ENCODE results near the gene ENTPD6. TPM values are rescaled to one million over a fixed set of nuclear protein-coding genes. Genes with fewer than 3 reads are reported as not detected.
"Not testable (repeated sequence)": the region's sequence is repeated elsewhere in the genome, so short reads cannot be mapped to it uniquely, and the experiment has no call there.

Gene ENTPD6
- total and polyA plus RNA-seq, 4 donors = 25.5 to 111 (median 69.3) TPM

DNA sequence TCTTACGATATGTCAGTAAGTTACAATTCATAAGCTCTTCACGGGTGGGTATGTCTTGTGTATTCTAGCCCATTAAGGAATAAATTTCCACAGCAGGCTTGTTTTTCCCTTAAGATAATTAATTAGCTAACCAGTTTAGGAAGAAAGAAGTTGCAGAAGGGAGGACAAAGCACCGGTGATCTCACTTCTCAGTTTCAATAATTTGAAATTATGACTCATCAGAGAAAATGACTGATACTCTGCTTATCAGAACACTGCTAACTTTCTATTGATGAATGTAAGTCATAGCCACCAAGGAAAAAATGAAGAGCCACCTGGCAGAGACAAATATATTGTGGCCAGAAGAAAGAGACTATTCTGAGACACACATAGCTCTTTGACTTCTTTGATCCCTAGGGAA is 35.0 kb upstream of the ENTPD6 start:
- H3K4me1 ChIP-seq (ENCODE audit: control insufficient read depth in 1 of 2, insufficient read depth in 2 of 2, low read length in 2 of 2) = no peaks in the 10 kb centered on the region
- no peak overlapping the region for H3K27ac ChIP-seq (ENCODE audit: low read depth in 1 of 2, low read length in 2 of 2)
- H3K27me3 ChIP-seq (ENCODE audit: control insufficient read depth in 1 of 2, insufficient read depth in 2 of 2, low read length in 1 of 2) = peaks cover 0 to 1% of the 10 kb centered on the region in 2 donors
- H3K36me3 ChIP-seq (ENCODE audit: control insufficient read depth in 1 of 2, insufficient read depth in 2 of 2, low read length in 1 of 2) = no peaks in the 10 kb centered on the region
- peaks cover 2% of the 10 kb centered on the region for H3K9me3 ChIP-seq (ENCODE audit: control insufficient read depth, low read length)
- ATAC-seq (ENCODE audit: low FRiP score) = no peak
- no peak for DNase-seq
- H3K4me3 ChIP-seq (ENCODE audit: low read length in 2 of 2) = no peak overlapping the region
- intact Hi-C loops (cut with DNase I) = no loop called here
- WGBS, 2 donors = 70 to 76% methylated on average over 3 of the region's 3 CpGs

DNA sequence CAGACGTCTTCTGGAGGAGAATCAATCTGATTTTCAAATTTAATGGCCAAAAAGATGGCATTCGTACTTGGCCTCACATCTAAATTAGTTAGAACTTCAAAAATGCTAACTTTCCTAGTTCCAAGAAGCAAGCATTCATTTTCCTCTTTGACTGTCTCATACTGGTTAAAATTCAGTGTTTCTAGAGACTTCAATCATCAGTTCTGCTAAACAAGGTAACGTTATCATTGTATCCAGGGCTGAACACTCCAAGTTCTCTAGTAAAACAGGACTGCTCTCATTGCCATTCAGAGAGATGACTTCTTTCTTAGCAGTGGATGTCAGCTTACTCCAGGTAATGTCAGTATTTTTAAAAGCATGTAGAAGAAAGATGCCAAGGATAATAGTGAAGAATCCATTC is 34.6 kb upstream of the ENTPD6 start:
- no peak overlapping the region for H3K4me3 ChIP-seq (ENCODE audit: low read length in 2 of 2)
- no peak overlapping the region for H3K27ac ChIP-seq (ENCODE audit: low read depth in 1 of 2, low read length in 2 of 2)
- WGBS, 2 donors = 50 to 51% methylated on average over 3 of the region's 3 CpGs
- intact Hi-C loops (cut with DNase I) = no loop called here
- H3K4me1 ChIP-seq (ENCODE audit: control insufficient read depth in 1 of 2, insufficient read depth in 2 of 2, low read length in 2 of 2) = no peaks in the 10 kb centered on the region
- DNase-seq (no peak), ATAC-seq (ENCODE audit: low FRiP score) (no peak)
- H3K9me3 ChIP-seq (ENCODE audit: control insufficient read depth, low read length) = peaks cover 2% of the 10 kb centered on the region
- peaks cover 0 to 3% of the 10 kb centered on the region in 2 donors for H3K27me3 ChIP-seq (ENCODE audit: control insufficient read depth in 1 of 2, insufficient read depth in 2 of 2, low read length in 1 of 2)
- H3K36me3 ChIP-seq (ENCODE audit: control insufficient read depth in 1 of 2, insufficient read depth in 2 of 2, low read length in 1 of 2) = no peaks in the 10 kb centered on the region

DNA sequence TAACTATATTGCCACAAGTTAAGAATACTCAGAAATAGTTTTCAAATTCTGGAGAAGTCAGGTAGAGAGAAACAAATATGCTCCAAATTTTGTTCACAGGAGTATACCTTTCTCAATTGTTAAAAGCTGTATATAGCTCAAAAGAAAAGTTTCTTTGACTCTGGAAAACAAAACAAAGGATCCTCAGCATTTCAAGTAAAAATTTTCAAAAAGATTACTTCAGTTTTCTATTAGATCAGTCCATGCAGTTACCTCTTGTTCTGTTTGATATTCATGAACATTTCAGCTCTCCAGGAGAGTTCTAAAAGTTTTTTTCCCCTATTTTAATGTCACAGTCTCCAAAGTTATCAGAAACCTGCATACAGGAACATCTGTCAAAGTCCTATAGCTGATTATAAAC is 30.4 kb upstream of the ENTPD6 start:
- H3K27ac ChIP-seq (ENCODE audit: low read depth in 1 of 2, low read length in 2 of 2) = no peak overlapping the region
- no peak for DNase-seq
- ATAC-seq (ENCODE audit: low FRiP score) = no peak
- no peak overlapping the region for H3K4me3 ChIP-seq (ENCODE audit: low read length in 2 of 2)
- peaks cover 0 to 6% of the 10 kb centered on the region in 2 donors for H3K27me3 ChIP-seq (ENCODE audit: control insufficient read depth in 1 of 2, insufficient read depth in 2 of 2, low read length in 1 of 2)
- H3K9me3 ChIP-seq (ENCODE audit: control insufficient read depth, low read length) = peaks cover 2% of the 10 kb centered on the region
- intact Hi-C loops (cut with DNase I) = no loop called here
- no peaks in the 10 kb centered on the region for H3K4me1 ChIP-seq (ENCODE audit: control insufficient read depth in 1 of 2, insufficient read depth in 2 of 2, low read length in 2 of 2)
- no peaks in the 10 kb centered on the region for H3K36me3 ChIP-seq (ENCODE audit: control insufficient read depth in 1 of 2, insufficient read depth in 2 of 2, low read length in 1 of 2)

DNA sequence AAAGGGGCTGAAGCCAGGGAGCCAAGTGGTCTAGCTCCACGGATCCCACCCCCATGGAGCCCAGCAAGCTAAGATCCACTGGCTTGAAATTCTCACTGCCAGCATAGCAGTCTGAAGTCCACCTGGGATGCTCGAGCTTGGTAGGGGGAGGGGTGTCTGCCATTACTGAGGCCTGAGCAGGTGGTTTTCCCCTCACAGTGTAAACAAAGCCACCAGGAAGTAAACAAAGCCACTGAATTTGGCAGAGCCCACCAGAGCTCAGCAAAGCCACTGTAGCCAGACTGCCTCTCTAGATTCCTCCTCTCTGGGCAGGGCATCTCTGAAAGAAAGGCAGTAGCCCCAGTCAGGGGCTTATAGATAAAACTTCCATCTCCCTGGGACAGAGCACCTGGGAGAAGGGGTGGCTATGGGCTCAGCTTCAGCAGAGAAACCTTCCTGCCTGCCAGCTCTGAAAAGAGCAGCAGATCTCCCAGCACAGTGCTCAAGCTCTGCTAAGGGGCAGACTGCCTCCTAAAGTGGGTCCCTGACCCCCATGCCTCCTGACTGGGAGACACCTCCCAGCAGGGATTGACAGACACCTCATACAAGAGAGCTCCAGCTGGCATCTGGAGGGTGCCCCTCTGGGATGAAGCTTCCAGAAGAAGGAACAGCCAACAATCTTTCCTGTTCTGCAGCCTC is 29.3 kb upstream of the ENTPD6 start:
- intact Hi-C loops (cut with DNase I); H3K27me3 ChIP-seq (ENCODE audit: control insufficient read depth in 1 of 2, insufficient read depth in 2 of 2, low read length in 1 of 2); H3K36me3 ChIP-seq (ENCODE audit: control insufficient read depth in 1 of 2, insufficient read depth in 2 of 2, low read length in 1 of 2); H3K27ac ChIP-seq (ENCODE audit: low read depth in 1 of 2, low read length in 2 of 2); DNase-seq; H3K9me3 ChIP-seq (ENCODE audit: control insufficient read depth, low read length); H3K4me1 ChIP-seq (ENCODE audit: control insufficient read depth in 1 of 2, insufficient read depth in 2 of 2, low read length in 2 of 2); H3K4me3 ChIP-seq (ENCODE audit: low read length in 2 of 2); ATAC-seq (ENCODE audit: low FRiP score): not testable (repeated sequence)
- WGBS, 2 donors = 62 to 69% methylated on average over 2 of the region's 2 CpGs

DNA sequence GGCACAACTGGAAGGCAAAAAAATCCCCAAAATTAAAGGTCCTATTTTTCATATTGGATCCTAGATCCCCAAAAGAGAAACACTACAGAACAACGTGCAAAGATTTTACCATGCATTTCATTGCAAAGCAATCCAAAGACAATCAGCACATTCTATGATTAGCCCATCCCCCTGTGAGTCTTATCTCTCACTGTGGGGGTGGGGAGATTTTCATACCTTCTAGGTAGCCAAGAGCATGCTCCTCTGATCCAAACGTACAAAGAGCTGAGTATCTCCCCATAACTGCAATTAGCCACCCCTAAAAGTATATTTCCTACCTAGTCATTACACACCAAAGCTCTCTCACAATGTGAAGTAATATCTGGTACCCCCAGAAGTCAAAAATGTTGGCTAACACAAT is 22.2 kb upstream of the ENTPD6 start:
- Histone ChIP-seq H3K9me3 (ENCODE audit: control insufficient read depth, low read length) (no peaks in the 10 kb centered on the region), H3K27ac (ENCODE audit: low read depth in 1 of 2, low read length in 2 of 2) (no peak overlapping the region), H3K4me3 (ENCODE audit: low read length in 2 of 2) (no peak overlapping the region), H3K4me1 (ENCODE audit: control insufficient read depth in 1 of 2, insufficient read depth in 2 of 2, low read length in 2 of 2) (no peaks in the 10 kb centered on the region), H3K36me3 (ENCODE audit: control insufficient read depth in 1 of 2, insufficient read depth in 2 of 2, low read length in 1 of 2) (no peaks in the 10 kb centered on the region), H3K27me3 (ENCODE audit: control insufficient read depth in 1 of 2, insufficient read depth in 2 of 2, low read length in 1 of 2) (no peaks in the 10 kb centered on the region)
- WGBS, 2 donors = 48 to 60% methylated on average over 2 of the region's 2 CpGs
- ATAC-seq (ENCODE audit: low FRiP score) (no peak), DNase-seq (no peak)
- intact Hi-C loops (cut with DNase I) = no loop called here

DNA sequence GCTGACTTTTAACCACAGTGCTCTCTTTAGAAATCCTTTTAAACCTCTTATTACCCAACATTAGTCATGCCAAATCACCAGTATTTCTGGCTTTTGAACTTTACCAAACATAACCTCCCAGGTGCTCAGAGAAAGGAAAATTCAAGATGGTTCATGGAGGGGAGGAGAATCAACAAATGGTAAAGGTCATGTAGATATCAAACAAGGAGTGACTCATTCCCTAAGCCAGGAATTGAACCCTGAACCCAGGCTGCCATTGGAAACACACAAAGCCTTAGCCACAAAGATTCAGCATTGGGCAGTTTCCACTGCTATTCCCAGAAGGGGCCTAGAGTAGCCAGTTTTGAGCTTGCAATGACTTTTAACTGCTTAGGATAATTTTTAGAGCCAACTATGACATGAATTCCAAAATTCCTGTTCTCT is 21.6 kb upstream of the ENTPD6 start:
- ATAC-seq (ENCODE audit: low FRiP score) (no peak), DNase-seq (no peak)
- intact Hi-C loops (cut with DNase I) = no loop called here
- H3K36me3 ChIP-seq (ENCODE audit: control insufficient read depth in 1 of 2, insufficient read depth in 2 of 2, low read length in 1 of 2) = no peaks in the 10 kb centered on the region
- H3K27me3 ChIP-seq (ENCODE audit: control insufficient read depth in 1 of 2, insufficient read depth in 2 of 2, low read length in 1 of 2) = no peaks in the 10 kb centered on the region
- no peak overlapping the region for H3K4me3 ChIP-seq (ENCODE audit: low read length in 2 of 2)
- H3K27ac ChIP-seq (ENCODE audit: low read depth in 1 of 2, low read length in 2 of 2) = no peak overlapping the region
- no peaks in the 10 kb centered on the region for H3K9me3 ChIP-seq (ENCODE audit: control insufficient read depth, low read length)
- H3K4me1 ChIP-seq (ENCODE audit: control insufficient read depth in 1 of 2, insufficient read depth in 2 of 2, low read length in 2 of 2) = no peaks in the 10 kb centered on the region

DNA sequence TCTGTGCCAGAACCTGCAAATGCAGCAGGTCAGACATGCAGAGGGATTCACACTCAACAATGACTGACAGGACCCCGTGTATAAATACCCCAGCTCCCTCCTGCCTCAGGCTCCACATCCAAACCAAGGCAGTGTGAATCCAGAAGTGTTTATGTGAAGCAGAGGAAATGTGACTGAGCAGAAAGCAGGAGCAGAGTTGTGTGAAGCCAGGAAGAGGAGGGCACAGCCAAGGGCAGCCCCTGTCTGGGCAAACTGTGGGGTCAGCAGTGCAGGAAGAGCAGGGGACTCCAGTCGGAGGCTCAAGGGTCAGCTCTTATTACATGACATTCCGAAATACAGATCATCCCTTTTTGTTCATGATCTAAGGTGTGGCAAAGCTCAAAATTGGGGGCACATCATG is 19.3 kb upstream of the ENTPD6 start:
- 92 to 100% methylated on average over 3 of the region's 3 CpGs for WGBS, 2 donors
- intact Hi-C loops (cut with DNase I) = loop anchor here in 1 of 2 donors (5.0 kb wide), 1 partner anchor 109 kb away; no protein-coding TSS in a partner anchor
- H3K4me3 ChIP-seq (ENCODE audit: low read length in 2 of 2) = no peak overlapping the region
- ATAC-seq (ENCODE audit: low FRiP score) (no peak), DNase-seq (no peak)
- H3K9me3 ChIP-seq (ENCODE audit: control insufficient read depth, low read length) = no peaks in the 10 kb centered on the region
- H3K27ac ChIP-seq (ENCODE audit: low read depth in 1 of 2, low read length in 2 of 2) = no peak overlapping the region
- no peaks in the 10 kb centered on the region for H3K36me3 ChIP-seq (ENCODE audit: control insufficient read depth in 1 of 2, insufficient read depth in 2 of 2, low read length in 1 of 2)
- H3K4me1 ChIP-seq (ENCODE audit: control insufficient read depth in 1 of 2, insufficient read depth in 2 of 2, low read length in 2 of 2) = no peaks in the 10 kb centered on the region
- no peaks in the 10 kb centered on the region for H3K27me3 ChIP-seq (ENCODE audit: control insufficient read depth in 1 of 2, insufficient read depth in 2 of 2, low read length in 1 of 2)

DNA sequence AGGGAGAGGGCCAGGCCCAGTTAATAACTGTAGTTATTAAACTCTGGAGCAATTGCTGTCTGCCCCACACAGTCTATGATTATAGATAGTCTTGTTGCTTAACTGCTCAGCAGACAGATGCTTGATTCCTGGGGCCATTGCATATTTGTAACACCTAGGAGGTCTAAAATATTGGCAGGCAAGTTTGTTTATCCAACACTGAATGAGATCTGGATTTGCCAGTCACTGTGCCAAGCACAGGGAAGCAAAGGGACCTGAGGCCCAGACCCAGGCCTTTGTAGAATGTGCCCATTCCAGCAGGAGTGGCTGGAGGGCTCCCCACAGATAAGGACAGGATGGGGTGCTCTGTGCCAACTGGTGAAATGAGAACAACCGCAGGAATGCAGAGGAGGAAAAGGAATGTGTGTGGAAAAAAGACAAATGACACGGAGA is 17.6 kb upstream of the ENTPD6 start:
- H3K4me1 ChIP-seq (ENCODE audit: control insufficient read depth in 1 of 2, insufficient read depth in 2 of 2, low read length in 2 of 2) = no peaks in the 10 kb centered on the region
- H3K27ac ChIP-seq (ENCODE audit: low read depth in 1 of 2, low read length in 2 of 2) = no peak overlapping the region
- ATAC-seq (ENCODE audit: low FRiP score) = no peak
- no peaks in the 10 kb centered on the region for H3K27me3 ChIP-seq (ENCODE audit: control insufficient read depth in 1 of 2, insufficient read depth in 2 of 2, low read length in 1 of 2)
- WGBS, 2 donors = 57 to 58% methylated on average over 2 of the region's 2 CpGs
- intact Hi-C loops (cut with DNase I) = loop anchor here (2.0 to 5.0 kb wide), 3 partner anchors 111 to 183 kb away; no protein-coding TSS in a partner anchor
- no peak overlapping the region for H3K4me3 ChIP-seq (ENCODE audit: low read length in 2 of 2)
- no peak for DNase-seq
- no peaks in the 10 kb centered on the region for H3K9me3 ChIP-seq (ENCODE audit: control insufficient read depth, low read length)
- H3K36me3 ChIP-seq (ENCODE audit: control insufficient read depth in 1 of 2, insufficient read depth in 2 of 2, low read length in 1 of 2) = no peaks in the 10 kb centered on the region

All from aorta (tissue), 5 donors.